GM18907 (cell line): Measurements from ENCODE around the gene SAMSN1.

Source experiments
- ATAC-seq: cut with Tn5 transposase; IDR thresholded peaks from one replicate; pipeline ENCODE4 v1.9.1; 2021; ENCODE audit warnings: mild to moderate bottlenecking, moderate library complexity; ENCODE audit not compliant: unreplicated experiment

SAMSN1 gene

GRCh38 chr21:14545906-14546480 lies at the start of gene SAMSN1:
SAMSN1 (minus strand) TSS chr21:14546315; CDS start chr21:14546261, 54 bp downstream.
- ATAC-seq = peak; percentile 88

GRCh38 chr21:14595449-14595848 lies 49.3 kb upstream of the SAMSN1 start:
- ATAC-seq = no peak

- no peak for ATAC-seq
Observed at GRCh38 chr21:14594967-14595366, 48.9 kb upstream of the SAMSN1 start.

- no peak for ATAC-seq
Observed at GRCh38 chr21:14593230-14593629, 47.1 kb upstream of the SAMSN1 start.

- ATAC-seq = no peak
Observed at GRCh38 chr21:14592296-14593000, 46.3 kb upstream of the SAMSN1 start.

- ATAC-seq = peak; percentile 63
Observed at GRCh38 chr21:14591882-14592281, 45.8 kb upstream of the SAMSN1 start.

GRCh38 chr21:14591377-14591776 lies 45.3 kb upstream of the SAMSN1 start:
- no peak for ATAC-seq

GRCh38 chr21:14589855-14590563 lies 43.9 kb upstream of the SAMSN1 start:
- ATAC-seq = peak; percentile 80

GRCh38 chr21:14587266-14587665 lies 41.2 kb upstream of the SAMSN1 start:
- no peak for ATAC-seq

- no peak for ATAC-seq
Observed at GRCh38 chr21:14585122-14585521, 39.0 kb upstream of the SAMSN1 start.

GRCh38 chr21:14584357-14585095 lies 38.4 kb upstream of the SAMSN1 start:
- ATAC-seq = no peak

GRCh38 chr21:14583629-14584255 lies 37.6 kb upstream of the SAMSN1 start:
- no peak for ATAC-seq

GRCh38 chr21:14582934-14583628 lies 37.0 kb upstream of the SAMSN1 start:
- ATAC-seq = no peak

- ATAC-seq = no peak
Observed at GRCh38 chr21:14581902-14582457, 35.9 kb upstream of the SAMSN1 start.

GRCh38 chr21:14573244-14573643 lies 27.1 kb upstream of the SAMSN1 start:
- no peak for ATAC-seq

GRCh38 chr21:14572204-14572780 lies 26.2 kb upstream of the SAMSN1 start:
- no peak for ATAC-seq

GRCh38 chr21:14569868-14570267 lies 23.8 kb upstream of the SAMSN1 start:
- ATAC-seq = no peak

- no peak for ATAC-seq
Observed at GRCh38 chr21:14569026-14569621, 23.0 kb upstream of the SAMSN1 start.
